Type B pancreatic cell (in vitro differentiated cells): ENCODE data around the gene HRK. TPM values are rescaled to one million over a fixed set of nuclear protein-coding genes. Genes with fewer than 3 reads are reported as not detected.
A peak's percentile ranks its signal among the peaks of the same experiment; 100 is the strongest.

Experiments used
- DNase-seq: peaks from one replicate; pipeline ENCODE4 v3.0.0; 2021; ENCODE audit warnings: mixed read lengths; ENCODE audit not compliant: unreplicated experiment; ENCODE audit errors: extremely low spot score
- H3K27ac Mint-ChIP-seq: 2 replicates; pipeline ENCODE4 v1.8.0; 2021; ENCODE audit warnings: mild to moderate bottlenecking, mixed read lengths
- H3K27me3 Mint-ChIP-seq: 2 replicates; pipeline ENCODE4 v1.8.0; 2021; ENCODE audit warnings: mixed read lengths
- H3K36me3 Mint-ChIP-seq: 2 replicates; pipeline ENCODE4 v1.8.0; 2021; ENCODE audit warnings: mixed read lengths
- H3K4me1 Mint-ChIP-seq: one replicate; pipeline ENCODE4 v1.8.0; 2021; ENCODE audit warnings: mixed read lengths; ENCODE audit not compliant: unreplicated experiment
- H3K4me3 Mint-ChIP-seq: 2 replicates; pipeline ENCODE4 v1.8.0; 2021; ENCODE audit warnings: mild to moderate bottlenecking, mixed read lengths
- H3K9me3 Mint-ChIP-seq: 2 replicates; pipeline ENCODE4 v1.8.0; 2021; ENCODE audit warnings: mixed read lengths
- CTCF ChIP-seq: fragments of 200-600 bp; sonication (generic); conservative IDR thresholded peaks from 2 replicates; pipeline ENCODE4 v1.5.0; 2021; ENCODE audit warnings: antibody characterized with exemption, mild to moderate bottlenecking
- total RNA-seq: library from RNA; stranded (reverse); gene quantifications from 2 replicates; pipeline ENCODE4 v1.2.1, GENCODE V29; 2021; ENCODE audit warnings: low replicate concordance

The HRK gene
- total RNA-seq, 1 donor from 2014 or later: 1.9 TPM

- H3K4me3 Mint-ChIP-seq: no peak overlapping the region
- peaks cover 4% of the 10 kb centered on the region for H3K27me3 Mint-ChIP-seq
- peak; percentile 73 for TF ChIP-seq CTCF
- no peak for DNase-seq
- H3K36me3 Mint-ChIP-seq: peaks cover 3% of the 10 kb centered on the region
- peaks cover 20% of the 10 kb centered on the region for H3K4me1 Mint-ChIP-seq
- H3K27ac Mint-ChIP-seq: no peak overlapping the region
- H3K9me3 Mint-ChIP-seq: no peaks in the 10 kb centered on the region
Observed at GRCh38 chr12:116863275-116863767, 17.9 kb downstream of the HRK start.

GRCh38 chr12:116862167-116862566 is 19.1 kb downstream of the HRK start:
- Mint-ChIP-seq H3K27ac (no peak overlapping the region), H3K4me1 (peaks cover 25% of the 10 kb centered on the region), H3K4me3 (no peak overlapping the region), H3K27me3 (peaks cover 4% of the 10 kb centered on the region), H3K9me3 (no peaks in the 10 kb centered on the region), H3K36me3 (peaks cover 3% of the 10 kb centered on the region)
- no peak for DNase-seq
- no peak for TF ChIP-seq CTCF

- H3K36me3 Mint-ChIP-seq: peaks cover 3% of the 10 kb centered on the region
- H3K9me3 Mint-ChIP-seq: no peaks in the 10 kb centered on the region
- TF ChIP-seq CTCF: no peak
- peaks cover 4% of the 10 kb centered on the region for H3K27me3 Mint-ChIP-seq
- H3K27ac Mint-ChIP-seq: no peak overlapping the region
- no peak for DNase-seq
- H3K4me1 Mint-ChIP-seq: peaks cover 25% of the 10 kb centered on the region
- H3K4me3 Mint-ChIP-seq: no peak overlapping the region
Observed at GRCh38 chr12:116861320-116861719, 19.9 kb downstream of the HRK start.

- H3K27ac Mint-ChIP-seq: no peak overlapping the region
- peaks cover 3% of the 10 kb centered on the region for H3K9me3 Mint-ChIP-seq
- peaks cover 4% of the 10 kb centered on the region for H3K27me3 Mint-ChIP-seq
- H3K4me1 Mint-ChIP-seq: peaks cover 25% of the 10 kb centered on the region
- no peak for DNase-seq
- peaks cover 3% of the 10 kb centered on the region for H3K36me3 Mint-ChIP-seq
- no peak for TF ChIP-seq CTCF
- no peak overlapping the region for H3K4me3 Mint-ChIP-seq
Observed at GRCh38 chr12:116860263-116860662, 21.0 kb downstream of the HRK start.

- Mint-ChIP-seq H3K9me3 (peaks cover 3% of the 10 kb centered on the region), H3K27ac (no peak overlapping the region), H3K36me3 (peaks cover 3% of the 10 kb centered on the region), H3K4me3 (no peak overlapping the region), H3K4me1 (peaks cover 25% of the 10 kb centered on the region), H3K27me3 (peaks cover 4% of the 10 kb centered on the region)
- DNase-seq: no peak
- TF ChIP-seq CTCF: no peak
Observed at GRCh38 chr12:116859079-116859478, 22.2 kb downstream of the HRK start.

GRCh38 chr12:116856729-116857128 is 24.5 kb downstream of the HRK start:
- no peak overlapping the region for H3K4me3 Mint-ChIP-seq
- H3K4me1 Mint-ChIP-seq: peaks cover 25% of the 10 kb centered on the region
- TF ChIP-seq CTCF: no peak
- H3K9me3 Mint-ChIP-seq: peaks cover 3% of the 10 kb centered on the region
- peaks cover 4% of the 10 kb centered on the region for H3K27me3 Mint-ChIP-seq
- no peaks in the 10 kb centered on the region for H3K36me3 Mint-ChIP-seq
- no peak overlapping the region for H3K27ac Mint-ChIP-seq
- DNase-seq: no peak
